Measurements from ENCODE around the gene MN1.

Gene MN1

DNA sequence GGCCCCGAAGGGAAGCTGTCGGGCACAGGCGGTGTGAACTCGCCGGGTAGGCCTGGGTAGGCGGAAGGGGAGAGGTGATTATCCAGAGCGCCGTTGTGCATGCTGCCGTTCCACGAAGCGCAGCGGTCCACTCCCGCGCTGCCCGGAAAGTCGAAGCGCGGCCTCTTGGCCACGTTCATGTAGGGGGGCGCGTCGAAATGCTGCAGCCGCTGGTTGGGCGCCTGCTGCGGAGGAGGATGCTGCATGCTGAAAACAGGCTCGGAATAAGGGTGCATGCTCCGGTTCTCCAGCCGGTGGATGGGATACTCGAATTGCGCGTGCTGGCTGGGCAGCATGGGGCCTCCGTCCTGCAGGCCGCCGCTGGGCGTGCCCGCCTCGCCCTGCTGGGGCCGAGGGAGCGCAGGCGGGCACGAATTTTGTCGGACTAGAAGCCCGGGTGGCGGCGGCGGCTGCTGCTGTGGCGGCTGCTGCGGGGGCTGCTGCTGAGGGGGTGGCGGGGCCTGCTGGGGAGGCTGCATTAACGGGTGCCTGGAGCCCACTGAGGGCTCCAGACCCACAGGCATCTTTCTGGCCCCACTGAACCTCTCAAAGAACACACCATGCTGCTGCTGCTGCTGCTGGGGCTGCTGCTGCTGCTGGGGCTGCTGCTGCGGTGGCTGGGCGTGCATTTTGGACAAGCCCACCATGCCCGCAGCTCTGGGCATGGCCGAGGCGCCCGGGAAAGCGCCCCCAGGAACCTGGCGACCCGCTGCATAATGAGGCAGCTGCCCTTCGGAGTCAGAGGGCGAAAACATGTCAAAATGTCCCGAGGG, 2.3 kb downstream of the MN1 start:
- no peak for DNase-seq (ENCODE audit: low spot score)

DNA sequence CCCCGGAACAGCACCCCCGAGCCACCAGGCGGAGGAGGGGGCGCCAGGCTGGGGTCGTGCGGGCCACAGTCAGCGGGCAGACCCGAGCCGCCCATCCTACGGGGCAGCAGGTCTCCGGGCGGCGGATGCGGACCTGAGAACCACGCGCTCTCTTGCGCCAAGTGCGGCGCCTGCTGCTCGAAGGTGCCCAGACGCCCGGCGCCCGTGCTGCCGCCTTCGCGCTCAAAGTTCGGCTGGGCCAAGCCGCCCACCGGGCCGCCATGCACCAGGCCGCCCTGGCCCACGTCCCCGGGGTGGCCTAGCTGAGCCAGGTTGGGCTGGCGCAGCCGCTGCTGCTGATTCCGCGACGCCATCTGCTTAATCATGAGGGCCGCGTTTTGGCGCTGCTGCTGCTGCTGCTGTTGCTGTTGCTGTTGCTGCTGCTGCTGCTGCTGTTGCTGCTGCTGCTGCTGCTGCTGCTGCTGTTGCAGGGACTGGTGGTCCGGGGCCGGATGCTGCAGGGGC, 3.0 kb downstream of the MN1 start:
- no peak for DNase-seq (ENCODE audit: low spot score)

GRCh38 chr22:27797520-27798391, 3.8 kb downstream of the MN1 start:
- no peak for DNase-seq (ENCODE audit: low spot score)

DNA sequence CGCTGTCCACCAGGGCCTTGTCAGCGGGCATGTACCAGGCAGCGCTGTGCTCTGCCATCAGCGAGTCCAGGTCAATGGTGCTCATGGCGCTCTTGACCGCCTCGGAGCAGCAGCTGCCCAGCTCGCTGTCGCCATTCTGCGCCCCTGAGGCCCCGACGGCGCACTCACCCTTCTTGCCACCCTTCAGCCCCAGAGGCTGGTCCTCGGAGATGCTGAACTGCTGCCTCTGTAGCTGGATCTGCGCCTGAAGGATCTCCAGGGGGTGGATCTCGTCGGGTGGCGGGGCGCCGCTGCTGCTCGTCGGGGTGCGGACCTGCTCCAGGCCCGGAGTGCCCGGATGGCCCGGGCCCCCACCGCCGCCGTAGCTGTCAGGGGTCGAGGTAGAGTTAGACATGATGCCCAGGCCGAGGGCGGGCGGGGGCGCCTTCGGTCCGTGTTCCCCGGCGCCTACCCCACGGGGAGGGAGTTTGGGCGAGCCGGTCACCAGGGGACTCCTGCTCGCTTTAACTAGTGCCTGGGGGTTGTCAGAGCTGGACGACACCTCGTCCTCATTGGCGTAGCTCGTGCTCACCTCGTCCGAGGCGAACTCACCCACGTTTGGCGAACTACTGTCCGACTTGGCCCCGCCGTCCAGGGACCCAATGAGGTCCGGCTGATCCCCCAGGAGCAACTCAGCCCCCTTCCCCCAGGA, 4.6 kb downstream of the MN1 start:
- DNase-seq (ENCODE audit: low spot score): no peak

DNA sequence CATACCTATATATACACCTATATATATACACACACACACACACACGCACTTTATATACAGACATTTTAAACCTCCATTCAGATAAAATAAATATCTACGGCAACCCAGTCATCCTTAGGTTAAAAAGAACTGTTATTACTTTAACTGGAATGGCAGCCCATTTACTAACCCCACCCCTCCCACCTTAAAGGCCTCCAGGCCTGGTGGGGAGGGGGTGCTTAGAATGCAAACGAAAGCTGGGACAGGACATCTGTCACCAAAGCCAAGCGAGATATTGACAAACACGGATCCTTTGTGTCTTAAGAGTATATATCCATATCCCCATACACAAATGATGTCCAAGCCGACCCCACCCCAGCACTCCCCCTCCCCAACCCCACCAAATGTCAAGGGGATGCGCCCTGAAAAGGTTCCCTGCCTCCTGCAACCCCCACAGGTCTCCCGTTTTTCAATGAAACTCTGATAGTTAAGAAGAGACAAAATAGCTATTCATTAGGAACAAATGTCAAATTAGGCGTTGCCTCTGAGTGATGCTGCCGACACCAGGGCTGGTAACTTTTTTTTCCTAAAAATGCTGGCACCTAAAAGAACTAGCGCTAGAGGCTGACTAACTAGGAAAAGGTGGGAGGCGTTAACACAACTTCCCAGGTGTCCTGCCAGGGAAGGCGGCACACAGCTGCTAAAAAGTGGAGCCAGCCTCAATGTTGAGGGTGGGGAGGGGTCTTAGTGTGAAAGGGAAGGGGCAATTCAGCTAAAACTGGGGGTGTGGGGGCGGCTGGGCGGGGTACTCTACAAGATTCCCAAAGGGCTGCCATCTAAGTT, 5.6 kb downstream of the MN1 start:
- no peak for DNase-seq (ENCODE audit: low spot score)

DNA sequence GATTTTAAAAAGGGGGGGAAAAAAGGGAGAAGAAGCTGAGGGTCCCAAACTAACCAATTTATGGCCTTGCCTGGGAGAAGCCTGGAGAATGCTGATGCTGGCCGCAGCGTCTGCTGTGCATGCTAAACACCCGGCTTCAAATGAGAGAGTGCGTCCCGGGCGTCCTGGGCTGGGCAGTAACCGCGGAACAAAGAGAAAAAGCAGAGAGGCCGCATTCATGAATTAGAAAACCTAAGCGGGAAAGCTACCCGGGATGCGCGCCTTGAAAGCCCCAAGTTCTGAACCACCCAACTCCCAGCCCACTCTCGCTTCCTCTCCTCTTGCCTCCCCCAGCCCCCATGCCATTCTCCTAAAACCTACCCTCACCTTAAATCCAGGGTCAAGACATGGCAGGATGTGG, 6.5 kb downstream of the MN1 start:
- no peak for DNase-seq (ENCODE audit: low spot score)

GRCh38 chr22:27794226-27794625, 7.3 kb downstream of the MN1 start:
- no peak for DNase-seq (ENCODE audit: low spot score)

- DNase-seq (ENCODE audit: low spot score): no peak
Observed at GRCh38 chr22:27793576-27793975, 8.0 kb downstream of the MN1 start.

DNA sequence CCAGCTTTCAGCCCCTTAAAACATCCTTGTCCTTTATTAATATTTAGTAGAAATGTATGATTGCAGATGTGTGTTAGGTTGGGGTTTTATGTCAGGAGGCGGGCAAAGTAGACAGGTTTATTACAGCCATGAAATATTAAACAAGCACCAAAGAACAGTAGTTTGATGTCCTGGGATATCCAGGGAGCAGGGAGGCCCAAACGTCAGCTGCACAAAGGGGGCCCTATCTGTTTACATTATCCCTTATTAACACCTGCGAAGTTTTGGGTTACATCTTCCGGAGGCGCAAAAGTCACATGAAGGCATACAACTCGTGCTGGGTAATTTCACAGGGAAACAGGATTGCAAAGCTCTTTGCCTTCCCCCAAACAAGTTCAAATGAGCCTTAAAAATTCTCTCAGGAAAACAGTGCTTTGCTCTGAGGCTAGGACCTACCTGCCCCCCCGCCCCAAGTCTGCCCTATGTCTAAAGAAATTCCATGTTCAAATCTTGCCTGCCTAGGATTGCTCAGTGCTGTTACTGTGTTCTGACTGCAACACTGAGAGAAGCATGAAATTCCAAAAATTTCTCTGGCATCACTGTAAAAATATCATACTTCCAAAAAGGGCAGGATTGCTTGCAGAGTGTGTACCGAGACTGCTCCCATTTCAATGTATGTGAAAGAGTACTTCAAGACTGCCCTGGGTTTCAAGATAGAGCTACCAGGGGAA, 8.9 kb downstream of the MN1 start:
- DNase-seq (ENCODE audit: low spot score): no peak

GRCh38 chr22:27791859-27792241, 9.7 kb downstream of the MN1 start:
- DNase-seq (ENCODE audit: low spot score): no peak

DNA sequence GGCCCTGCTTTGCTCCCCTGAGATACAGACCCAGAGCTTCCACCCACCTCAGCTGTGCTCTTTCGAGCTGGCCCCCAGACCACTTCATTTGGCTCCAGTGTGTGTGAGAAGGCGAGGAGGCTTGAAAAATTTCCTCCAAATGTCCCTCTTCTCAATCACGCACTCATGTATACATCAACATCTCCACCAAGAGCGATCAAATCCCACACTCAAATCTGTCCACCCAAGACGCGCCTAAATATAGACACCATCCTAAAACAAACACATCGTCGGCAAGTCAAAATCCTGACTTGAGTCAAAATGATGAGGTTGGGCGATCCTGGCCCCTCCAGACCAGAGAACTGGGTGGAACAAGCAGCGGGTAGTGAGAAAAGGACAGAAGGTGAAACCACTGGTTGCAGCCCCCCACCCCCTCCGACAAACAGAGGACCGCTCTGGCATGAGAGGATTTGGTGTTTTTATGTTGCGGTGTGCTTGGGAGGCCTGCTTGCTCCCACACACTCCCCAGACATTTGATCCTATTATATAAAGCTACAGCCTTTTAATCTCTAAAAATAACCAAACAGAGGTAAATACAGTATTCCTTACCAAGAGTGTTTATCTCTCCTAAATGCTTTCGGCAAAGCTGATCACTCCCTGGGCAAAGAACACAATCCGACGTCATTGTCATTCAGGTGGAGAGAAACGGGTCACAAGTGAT, 10.2 kb downstream of the MN1 start:
- DNase-seq (ENCODE audit: low spot score): no peak

- no peak for DNase-seq (ENCODE audit: low spot score)
Observed at GRCh38 chr22:27790376-27791158, 11.0 kb downstream of the MN1 start.

DNA sequence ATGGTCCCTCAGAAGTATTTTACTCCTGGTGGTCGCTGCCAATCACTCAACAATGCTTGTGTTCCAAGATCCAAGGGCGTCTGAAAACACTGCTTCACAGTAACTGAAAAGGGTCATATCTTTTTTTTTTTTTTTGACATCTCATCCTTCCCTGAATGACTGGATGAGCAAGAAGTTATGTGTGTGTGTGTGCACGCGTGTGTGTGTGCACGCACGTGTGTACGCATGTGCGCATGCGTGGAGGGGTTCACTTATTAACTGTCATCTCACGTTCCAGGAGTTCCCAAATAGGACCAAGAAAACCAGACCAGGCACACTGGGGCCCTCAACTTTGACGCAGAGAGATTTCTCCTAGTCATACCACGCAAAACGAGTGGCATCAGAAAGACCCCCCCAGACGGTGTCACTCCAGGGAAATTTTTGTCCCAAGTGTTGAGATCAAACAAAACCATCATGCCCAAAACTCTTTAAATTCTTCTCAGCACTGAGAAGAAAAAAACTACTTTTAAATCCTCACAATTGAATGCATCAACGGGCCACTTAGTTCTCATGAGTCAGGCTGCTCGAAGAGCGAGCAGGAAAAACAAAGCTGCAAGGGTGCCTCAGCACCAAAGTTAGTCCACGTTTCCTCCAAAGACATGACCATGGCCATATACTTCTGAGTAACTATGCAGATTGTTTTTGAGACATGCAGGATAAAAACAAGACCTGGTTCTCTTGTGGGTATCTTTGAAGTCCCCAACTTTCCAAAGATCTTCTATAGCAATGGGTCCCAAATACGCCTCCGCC, 12.9 kb downstream of the MN1 start:
- no peak for DNase-seq (ENCODE audit: low spot score)

GRCh38 chr22:27786965-27787364, 14.6 kb downstream of the MN1 start:
- DNase-seq (ENCODE audit: low spot score): no peak

DNA sequence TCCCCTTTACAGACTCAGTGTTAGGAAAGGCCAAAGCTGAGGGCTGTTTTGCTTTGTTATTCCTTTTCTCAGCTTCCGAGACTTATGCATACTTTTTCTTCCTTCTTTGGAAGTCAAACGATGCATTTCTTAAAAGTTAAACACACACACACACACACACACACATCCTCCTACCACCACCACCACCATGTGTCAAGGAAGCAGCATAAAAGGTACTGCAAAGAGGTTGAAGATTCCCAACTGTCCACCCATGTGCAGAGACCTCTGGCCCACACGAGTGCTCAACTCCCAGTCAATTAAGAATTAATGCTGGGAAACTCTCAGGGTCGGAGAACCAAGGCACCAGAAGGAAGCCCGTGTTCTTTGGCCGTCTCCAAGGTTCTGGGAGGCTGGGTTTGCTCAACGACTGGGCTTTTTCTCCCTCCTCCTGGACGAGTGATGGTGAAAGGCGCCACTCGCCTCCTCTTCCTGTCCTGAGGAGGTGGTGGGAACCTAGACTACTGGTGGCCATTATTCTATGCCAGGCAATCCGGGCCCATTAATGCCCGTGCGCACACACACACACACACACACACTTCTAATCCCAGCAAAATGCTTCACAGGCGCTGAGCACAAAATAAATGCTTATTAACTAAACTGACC, 15.1 kb downstream of the MN1 start:
- no peak for DNase-seq (ENCODE audit: low spot score)

DNA sequence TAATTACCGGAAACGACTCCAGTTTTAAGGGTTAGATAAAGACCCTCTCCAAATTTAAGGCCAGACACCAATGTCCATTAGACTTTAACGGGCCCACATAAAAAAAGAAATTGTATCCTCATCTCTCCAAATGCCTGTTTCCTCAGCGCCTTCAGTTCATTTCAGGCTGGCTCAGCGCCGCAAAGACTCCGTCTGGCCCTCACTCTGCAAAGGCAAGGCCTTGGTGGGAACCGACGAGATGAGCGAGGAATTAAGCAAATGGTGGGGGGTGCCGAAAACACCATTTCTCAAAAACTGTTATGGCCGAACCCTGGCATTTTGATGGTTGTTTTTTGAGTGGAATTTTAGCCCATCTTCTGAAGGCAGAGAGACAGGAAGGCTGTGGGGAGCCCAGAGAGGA, 15.7 kb downstream of the MN1 start:
- DNase-seq (ENCODE audit: low spot score): no peak

- no peak for DNase-seq (ENCODE audit: low spot score)
Observed at GRCh38 chr22:27784120-27784475, 17.5 kb downstream of the MN1 start.

DNA sequence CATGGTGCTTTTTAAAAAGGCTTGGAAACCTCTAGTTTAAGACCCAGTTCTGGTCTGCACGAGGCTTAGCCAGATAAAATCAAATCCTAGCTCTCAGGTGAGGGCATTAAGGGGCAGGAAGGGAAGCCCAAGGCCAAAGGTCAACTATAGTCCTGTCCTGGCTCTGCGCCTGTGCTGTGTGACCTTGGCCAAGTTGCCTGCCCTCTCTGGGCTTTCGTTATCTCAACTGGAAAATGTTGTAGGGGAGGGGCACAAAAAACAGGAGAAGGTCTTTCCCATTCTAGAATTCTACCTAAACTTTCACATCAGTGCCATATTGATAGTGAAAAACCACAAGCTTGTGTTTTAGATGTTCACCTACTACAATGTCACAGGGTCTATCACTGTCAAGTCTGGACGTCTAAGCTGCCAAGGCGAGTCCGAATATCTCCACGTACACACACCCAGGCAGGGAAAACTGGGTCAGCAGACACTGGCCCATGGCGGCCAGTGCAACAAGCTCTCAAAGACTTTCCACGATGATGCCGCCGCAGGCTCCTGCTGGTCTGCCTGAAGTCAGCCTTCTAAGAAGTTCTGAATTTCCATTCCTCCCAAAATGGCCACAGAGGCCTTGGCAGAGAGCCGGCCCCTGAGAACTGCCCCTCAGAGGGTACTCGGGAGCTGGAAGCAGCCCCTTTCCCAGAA, 18.0 kb downstream of the MN1 start:
- DNase-seq (ENCODE audit: low spot score): no peak

Measured in CD4-positive, alpha-beta T cell treated with Interleukin-6 at 100 ng/mL for 8 hours (primary cell).